RWPE2 (cell line): ENCODE measurements around the gene KIF1A.
A peak's percentile ranks its signal among the peaks of the same experiment; 100 is the strongest.

Experiments
- ATAC-seq: fragments of 200-7000 bp; cut with Tn5 transposase; 3 replicates; pipeline ENCODE4 v1.9.1; 2021; ENCODE audit warnings: low read depth
- DNase-seq: peaks from one replicate; pipeline ENCODE4 v3.0.0-alpha.2; 2020; ENCODE audit warnings: low spot score
- H3K27ac ChIP-seq: fragments of 450-650 bp; 2 replicates; pipeline ENCODE4 v1.5.1; 2017; ENCODE audit warnings: mild to moderate bottlenecking; ENCODE audit not compliant: poor library complexity, severe bottlenecking
- H3K27me3 ChIP-seq: fragments of 250-450 bp; sonication (Bioruptor Pico); 2 replicates; pipeline ENCODE4 v1.5.1; 2021; ENCODE audit warnings: mild to moderate bottlenecking, moderate library complexity; ENCODE audit not compliant: insufficient read depth, poor library complexity, severe bottlenecking
- H3K36me3 ChIP-seq: fragments of 250-450 bp; sonication (Bioruptor Pico); 2 replicates; pipeline ENCODE4 v1.5.1; 2020; ENCODE audit warnings: low read depth, mild to moderate bottlenecking, moderate library complexity
- H3K4me1 ChIP-seq: fragments of 250-450 bp; sonication (Bioruptor Pico); 2 replicates; pipeline ENCODE4 v1.5.1; 2021; ENCODE audit warnings: mild to moderate bottlenecking, moderate library complexity; ENCODE audit not compliant: insufficient read depth, poor library complexity, severe bottlenecking
- H3K4me3 ChIP-seq: fragments of 250-450 bp; sonication (Bioruptor Pico); 2 replicates; pipeline ENCODE4 v1.5.1; 2021; ENCODE audit warnings: mild to moderate bottlenecking, moderate library complexity; ENCODE audit not compliant: severe bottlenecking
- H3K9me3 ChIP-seq: fragments of 250-450 bp; sonication (Bioruptor Pico); 2 replicates; pipeline ENCODE4 v1.5.1; 2021; ENCODE audit warnings: mild to moderate bottlenecking, moderate library complexity; ENCODE audit not compliant: severe bottlenecking
- CTCF ChIP-seq: fragments of 450-650 bp; IDR thresholded peaks from one replicate; pipeline ENCODE4 v1.5.1; 2017; ENCODE audit warnings: mild to moderate bottlenecking, moderate library complexity; ENCODE audit not compliant: poor library complexity, severe bottlenecking

Gene KIF1A

GRCh38 chr2:240835528-240835927 lies 15.5 kb upstream of the KIF1A start:
- Histone ChIP-seq H3K9me3 (no peaks in the 10 kb centered on the region), H3K27me3 (peaks cover 13% of the 10 kb centered on the region), H3K4me1 (no peaks in the 10 kb centered on the region), H3K27ac (no peak overlapping the region), H3K36me3 (no peaks in the 10 kb centered on the region), H3K4me3 (no peak overlapping the region)
- ATAC-seq = no peak
- no peak for DNase-seq
- no peak for TF ChIP-seq CTCF

GRCh38 chr2:240834377-240834975 lies 14.5 kb upstream of the KIF1A start:
- Histone ChIP-seq H3K4me3 (no peak overlapping the region), H3K9me3 (no peaks in the 10 kb centered on the region), H3K4me1 (no peaks in the 10 kb centered on the region), H3K27me3 (peaks cover 20% of the 10 kb centered on the region), H3K36me3 (no peaks in the 10 kb centered on the region), H3K27ac (no peak overlapping the region)
- DNase-seq (no peak), ATAC-seq (no peak)
- TF ChIP-seq CTCF = no peak

DNA sequence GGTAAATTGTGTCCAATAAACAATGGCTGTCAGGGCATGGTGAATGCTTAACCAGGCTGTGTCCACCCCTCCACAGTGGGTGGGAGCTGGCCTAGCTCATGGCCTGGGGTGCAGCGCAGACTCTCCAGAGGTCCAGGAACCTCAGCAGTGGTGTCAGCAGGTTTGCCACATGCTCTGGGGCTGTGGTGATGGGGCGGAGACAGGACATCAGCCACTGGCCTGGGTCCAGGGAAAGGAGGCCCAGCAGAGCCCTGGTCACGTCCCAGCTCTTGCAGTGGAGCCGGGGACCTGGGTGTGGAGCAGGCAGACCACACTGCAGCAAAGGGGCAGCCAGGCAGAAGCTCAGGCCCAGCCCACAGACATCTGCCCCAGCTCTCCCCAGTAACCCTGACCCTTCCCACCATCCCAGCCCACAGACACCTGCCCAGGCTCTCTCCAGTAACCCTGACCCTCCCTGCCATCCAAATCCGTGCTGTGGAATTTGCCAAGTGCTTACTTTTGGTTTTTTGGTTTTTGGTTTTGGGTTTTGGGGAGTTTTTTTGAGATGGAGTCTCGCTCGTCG lies 13.8 kb upstream of the KIF1A start:
- DNase-seq (no peak), ATAC-seq (no peak)
- no peak overlapping the region for H3K4me3 ChIP-seq
- TF ChIP-seq CTCF = no peak
- no peaks in the 10 kb centered on the region for H3K9me3 ChIP-seq
- peaks cover 27% of the 10 kb centered on the region for H3K27me3 ChIP-seq
- H3K27ac ChIP-seq = no peak overlapping the region
- H3K36me3 ChIP-seq = no peaks in the 10 kb centered on the region
- no peaks in the 10 kb centered on the region for H3K4me1 ChIP-seq

- DNase-seq (no peak), ATAC-seq (no peak)
- Histone ChIP-seq H3K27me3 (peaks cover 30% of the 10 kb centered on the region), H3K4me3 (no peak overlapping the region), H3K4me1 (no peaks in the 10 kb centered on the region), H3K27ac (no peak overlapping the region), H3K9me3 (no peaks in the 10 kb centered on the region), H3K36me3 (no peaks in the 10 kb centered on the region)
- no peak for TF ChIP-seq CTCF
Observed at GRCh38 chr2:240832921-240833494, 13.0 kb upstream of the KIF1A start.

DNA sequence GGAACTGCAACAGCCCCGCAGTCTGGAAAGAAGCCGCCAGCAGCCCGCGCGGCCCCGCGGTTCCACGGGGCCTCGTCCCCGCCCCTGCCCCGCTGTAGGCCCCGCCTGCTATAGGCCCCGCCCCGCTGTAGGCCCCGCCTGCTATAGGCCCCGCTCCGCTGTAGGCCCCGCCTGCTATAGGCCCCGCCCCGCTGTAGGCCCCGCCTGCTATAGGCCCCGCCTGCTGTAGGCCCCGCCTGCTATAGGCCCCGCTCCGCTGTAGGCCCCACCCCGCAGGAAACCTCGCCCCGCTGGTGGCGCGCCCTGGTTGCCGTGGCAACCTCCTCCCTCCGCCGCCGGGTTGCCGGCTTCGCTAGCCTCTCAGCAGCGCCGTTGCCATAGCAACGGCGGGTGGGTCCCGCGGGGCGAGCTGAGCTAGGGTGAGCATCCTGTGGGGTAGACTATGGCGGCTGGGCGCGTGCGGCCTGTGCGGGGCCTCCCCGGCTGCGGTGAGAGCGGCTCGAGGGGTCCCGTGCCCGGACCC lies 12.2 kb upstream of the KIF1A start:
- no peak overlapping the region for H3K27ac ChIP-seq
- ATAC-seq (peak; percentile 86), DNase-seq (peak; percentile 89)
- no peaks in the 10 kb centered on the region for H3K4me1 ChIP-seq
- TF ChIP-seq CTCF = no peak
- H3K36me3 ChIP-seq = no peaks in the 10 kb centered on the region
- no peaks in the 10 kb centered on the region for H3K9me3 ChIP-seq
- H3K27me3 ChIP-seq = peaks cover 30% of the 10 kb centered on the region
- no peak overlapping the region for H3K4me3 ChIP-seq
